Measurements from ENCODE around the gene EIF4B.
"Not testable (repeated sequence)": the region's sequence is repeated elsewhere in the genome, so short reads cannot be mapped to it uniquely, and the experiment has no call there.

The EIF4B gene

GRCh38 chr12:53004178-53004577 lies 2.1 kb upstream of the EIF4B start:
- no peak for DNase-seq

GRCh38 chr12:53004582-53004981 lies 1.7 kb upstream of the EIF4B start:
- DNase-seq, result no peak

GRCh38 chr12:53005215-53005985 lies 856 bp upstream of the EIF4B start:
- DNase-seq, result peak; percentile 14

- peak; percentile 90 for DNase-seq
These were observed 604 bp downstream of the EIF4B start for GRCh38 chr12:53006810-53007309.

DNA sequence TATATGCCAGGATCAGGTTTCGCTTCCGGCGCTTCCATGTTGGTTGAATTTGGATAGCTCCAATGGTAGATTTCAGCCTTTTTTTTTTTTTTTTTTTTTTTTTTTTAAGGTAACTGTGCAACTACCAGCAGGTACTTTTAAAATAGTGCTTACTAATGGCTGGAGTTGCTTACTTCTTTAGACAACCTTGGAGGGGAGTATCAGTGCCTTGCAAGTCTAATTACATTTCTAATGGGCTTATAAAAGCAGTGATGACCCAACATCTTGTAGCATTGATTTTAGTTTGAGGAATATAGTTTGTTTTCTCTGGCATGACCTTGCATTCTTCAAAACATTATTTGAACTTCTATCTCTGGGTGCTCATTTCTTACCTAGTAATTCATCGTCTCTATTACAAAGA lies 1.1 kb downstream of the EIF4B start:
- no peak for DNase-seq

DNA sequence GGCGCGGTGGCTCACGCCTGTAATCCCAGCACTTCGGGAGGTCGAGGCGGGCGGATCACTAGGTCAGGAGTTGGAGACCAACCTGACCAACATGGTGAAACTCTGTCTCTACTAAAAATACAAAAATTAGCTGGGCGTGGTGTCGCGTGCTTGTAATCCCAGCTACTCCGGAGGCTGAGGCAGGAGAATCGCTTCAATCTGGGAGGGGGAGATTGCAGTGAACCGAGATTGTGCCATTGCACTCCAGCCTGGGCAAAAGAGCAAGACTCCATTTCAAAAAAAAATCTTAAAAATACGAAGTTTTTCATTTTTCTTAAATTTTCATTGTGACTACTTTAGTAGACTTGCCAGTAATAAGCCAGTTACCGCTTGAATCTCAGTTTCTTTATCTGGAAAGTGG lies 2.5 kb downstream of the EIF4B start:
- not testable (repeated sequence) for DNase-seq

DNA sequence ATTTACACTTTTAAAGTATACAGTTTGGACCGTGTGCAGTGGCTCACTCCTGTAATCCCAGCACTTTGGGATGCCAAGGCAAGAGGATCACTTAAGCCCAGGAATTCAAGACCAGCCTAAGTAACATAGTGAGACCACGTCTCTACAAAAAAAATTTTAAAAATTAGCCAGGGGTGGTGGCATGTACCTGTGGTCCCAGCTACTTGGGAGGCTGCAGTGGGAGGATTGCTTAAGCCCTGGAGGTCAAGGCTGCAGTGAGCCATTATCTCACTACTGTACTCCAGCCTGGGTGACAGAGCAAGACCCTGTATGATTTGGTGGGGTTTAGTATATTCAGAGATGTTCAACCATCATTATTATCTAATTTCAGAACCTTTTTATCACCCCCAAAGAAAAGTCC lies 4.7 kb downstream of the EIF4B start:
- no peak for DNase-seq

GRCh38 chr12:53011889-53012288 lies 5.6 kb downstream of the EIF4B start:
- no peak for DNase-seq

DNA sequence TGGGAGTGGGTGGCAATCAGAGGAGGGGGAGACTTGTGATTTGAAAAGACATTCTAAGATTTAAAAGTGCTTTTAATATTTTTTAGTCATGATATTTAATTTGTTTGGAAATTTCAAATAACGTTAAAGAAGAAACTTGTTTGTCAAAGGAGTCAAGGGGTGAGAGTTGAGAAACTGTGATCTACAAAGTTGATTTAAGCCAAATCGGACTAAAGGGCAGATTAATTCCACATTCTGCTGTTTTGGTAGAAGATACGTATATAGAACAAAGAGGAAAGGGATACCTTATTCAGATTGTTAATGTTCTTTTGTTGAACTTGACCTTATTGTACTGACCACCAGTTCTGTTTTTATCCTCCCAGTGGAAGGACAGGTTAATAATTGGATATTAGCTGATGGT lies 6.7 kb downstream of the EIF4B start:
- no peak for DNase-seq

GRCh38 chr12:53014709-53015108 lies 8.5 kb downstream of the EIF4B start:
- DNase-seq, result no peak

DNA sequence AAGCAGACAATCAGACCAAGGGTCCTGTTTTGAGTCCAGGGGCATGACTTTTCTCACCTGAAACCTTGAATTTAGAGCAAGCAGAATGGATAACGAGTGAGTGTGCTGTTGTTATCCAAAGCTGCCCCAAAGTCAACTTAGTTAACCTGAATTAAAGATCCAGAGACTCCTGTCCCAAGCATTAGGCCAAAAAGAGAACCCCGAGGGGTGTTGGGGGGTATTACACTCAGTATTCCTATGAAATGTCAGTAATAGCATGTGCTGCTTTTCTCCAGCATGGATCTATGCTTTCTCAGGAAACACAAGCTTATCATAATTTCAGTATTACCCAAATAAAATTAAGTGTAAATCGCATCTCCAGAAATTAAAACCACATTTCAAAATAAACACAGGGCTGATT lies 19.0 kb downstream of the EIF4B start:
- no peak for DNase-seq

- not testable (repeated sequence) for DNase-seq
These were observed 20.8 kb downstream of the EIF4B start for GRCh38 chr12:53027014-53027413.

GRCh38 chr12:53031616-53032015 lies 25.4 kb downstream of the EIF4B start:
- DNase-seq, result no peak

DNA sequence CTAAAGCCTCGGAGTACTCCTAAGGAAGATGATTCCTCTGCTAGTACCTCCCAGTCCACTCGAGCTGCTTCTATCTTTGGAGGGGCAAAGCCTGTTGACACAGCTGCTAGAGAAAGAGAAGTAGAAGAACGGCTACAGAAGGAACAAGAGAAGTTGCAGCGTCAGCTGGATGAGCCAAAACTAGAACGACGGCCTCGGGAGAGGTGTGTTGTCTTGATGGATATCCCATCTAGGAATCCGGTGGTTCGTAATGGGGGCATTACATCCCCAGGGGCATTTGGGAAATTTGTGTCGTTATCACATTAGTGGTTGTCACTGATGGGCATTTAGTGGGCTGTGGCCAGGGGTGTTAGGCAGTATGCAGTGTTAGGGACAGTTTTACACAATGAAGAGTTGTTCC lies 27.6 kb downstream of the EIF4B start:
- not testable (repeated sequence) for DNase-seq

GRCh38 chr12:53034459-53034858 lies 28.2 kb downstream of the EIF4B start:
- DNase-seq, result no peak

- DNase-seq, result no peak
These were observed 30.5 kb downstream of the EIF4B start for GRCh38 chr12:53036802-53037201.

- no peak for DNase-seq
These were observed 33.6 kb downstream of the EIF4B start for GRCh38 chr12:53039851-53040250.

- no peak for DNase-seq
These were observed 36.6 kb downstream of the EIF4B start for GRCh38 chr12:53042607-53043454.

DNA sequence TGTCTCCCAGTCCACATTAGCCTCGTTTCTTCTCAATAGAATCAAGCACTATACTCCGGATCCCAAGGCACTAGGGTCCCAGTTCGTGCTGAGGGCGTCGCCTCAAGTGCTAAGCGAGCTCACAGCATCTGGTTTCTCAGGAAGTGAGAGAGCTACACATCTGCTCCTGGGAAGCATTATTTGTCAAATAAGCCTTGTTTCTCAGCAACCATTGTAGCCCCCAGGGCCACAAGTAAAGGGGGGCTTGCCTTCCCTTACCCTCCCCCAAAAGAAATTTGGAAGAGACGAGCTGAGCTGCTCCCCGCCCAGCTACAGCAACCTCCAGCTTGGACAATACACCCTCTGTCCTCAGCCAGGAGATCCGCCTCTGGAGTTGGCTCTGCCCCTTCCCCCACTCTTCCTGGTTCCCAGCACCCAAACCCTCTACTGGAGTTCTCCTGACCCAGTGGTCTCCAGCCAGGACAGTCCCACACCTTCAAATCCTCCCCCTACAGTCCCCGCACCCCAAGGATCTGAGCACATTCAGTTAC lies 37.9 kb downstream of the EIF4B start:
- DNase-seq, result no peak

- no peak for DNase-seq
These were observed 38.8 kb downstream of the EIF4B start for GRCh38 chr12:53044896-53045695.

GRCh38 chr12:53045696-53046045 lies 39.4 kb downstream of the EIF4B start:
- no peak for DNase-seq

- peak; percentile 64 for DNase-seq
These were observed 40.5 kb downstream of the EIF4B start for GRCh38 chr12:53046655-53047220.

Measured in activated CD4-positive, alpha-beta T cell treated with anti-CD3 and anti-CD28 coated beads for 48 hours (primary cell).